Gastrocnemius medialis (tissue), 4 donors: ENCODE results near the gene GAA.

ENCODE experiments used
- POLR2A ChIP-seq, 2 donors: fragments of 450-650 bp; IDR thresholded peaks; one replicate each; pipeline ENCODE4 v1.6.1; 2017; ENCODE audit warnings: antibody characterized with exemption in 2 of 2, mild to moderate bottlenecking in 2 of 2, moderate library complexity in 2 of 2
- TF ChIP-seq, protein P1 (sequence below), 5 experiments: fragments of 450-650 bp in 3 of 5; fragments of 200-600 bp in 2 of 5; sonication (generic) in 2 of 5; IDR thresholded peaks in 4 of 5; conservative IDR thresholded peaks in 1 of 5; 1 replicate in 4 of 5; 2 replicates in 1 of 5; pipeline ENCODE4 v1.5.1; 2016 to 2019; ENCODE audit warnings: antibody characterized with exemption in 5 of 5, mild to moderate bottlenecking in 3 of 5, moderate library complexity in 3 of 5

DNA sequence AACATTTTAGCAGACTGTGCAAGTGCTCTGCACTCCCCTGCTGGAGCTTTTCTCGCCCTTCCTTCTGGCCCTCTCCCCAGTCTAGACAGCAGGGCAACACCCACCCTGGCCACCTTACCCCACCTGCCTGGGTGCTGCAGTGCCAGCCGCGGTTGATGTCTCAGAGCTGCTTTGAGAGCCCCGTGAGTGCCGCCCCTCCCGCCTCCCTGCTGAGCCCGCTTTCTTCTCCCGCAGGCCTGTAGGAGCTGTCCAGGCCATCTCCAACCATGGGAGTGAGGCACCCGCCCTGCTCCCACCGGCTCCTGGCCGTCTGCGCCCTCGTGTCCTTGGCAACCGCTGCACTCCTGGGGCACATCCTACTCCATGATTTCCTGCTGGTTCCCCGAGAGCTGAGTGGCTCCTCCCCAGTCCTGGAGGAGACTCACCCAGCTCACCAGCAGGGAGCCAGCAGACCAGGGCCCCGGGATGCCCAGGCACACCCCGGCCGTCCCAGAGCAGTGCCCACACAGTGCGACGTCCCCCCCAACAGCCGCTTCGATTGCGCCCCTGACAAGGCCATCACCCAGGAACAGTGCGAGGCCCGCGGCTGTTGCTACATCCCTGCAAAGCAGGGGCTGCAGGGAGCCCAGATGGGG is 3.1 kb downstream of the GAA start:
- no peak for TF ChIP-seq POLR2A (IDR thresholded peaks at IDR 0.05)
- TF ChIP-seq, protein P1, sequence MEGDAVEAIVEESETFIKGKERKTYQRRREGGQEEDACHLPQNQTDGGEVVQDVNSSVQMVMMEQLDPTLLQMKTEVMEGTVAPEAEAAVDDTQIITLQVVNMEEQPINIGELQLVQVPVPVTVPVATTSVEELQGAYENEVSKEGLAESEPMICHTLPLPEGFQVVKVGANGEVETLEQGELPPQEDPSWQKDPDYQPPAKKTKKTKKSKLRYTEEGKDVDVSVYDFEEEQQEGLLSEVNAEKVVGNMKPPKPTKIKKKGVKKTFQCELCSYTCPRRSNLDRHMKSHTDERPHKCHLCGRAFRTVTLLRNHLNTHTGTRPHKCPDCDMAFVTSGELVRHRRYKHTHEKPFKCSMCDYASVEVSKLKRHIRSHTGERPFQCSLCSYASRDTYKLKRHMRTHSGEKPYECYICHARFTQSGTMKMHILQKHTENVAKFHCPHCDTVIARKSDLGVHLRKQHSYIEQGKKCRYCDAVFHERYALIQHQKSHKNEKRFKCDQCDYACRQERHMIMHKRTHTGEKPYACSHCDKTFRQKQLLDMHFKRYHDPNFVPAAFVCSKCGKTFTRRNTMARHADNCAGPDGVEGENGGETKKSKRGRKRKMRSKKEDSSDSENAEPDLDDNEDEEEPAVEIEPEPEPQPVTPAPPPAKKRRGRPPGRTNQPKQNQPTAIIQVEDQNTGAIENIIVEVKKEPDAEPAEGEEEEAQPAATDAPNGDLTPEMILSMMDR (IDR thresholded peaks at IDR 0.05 in 4 of 5, conservative IDR thresholded peaks at IDR 0.05 in 1 of 5) = no peak
